Hematopoietic multipotent progenitor cell treated with erythropoietin and hydrocortisone succinate and interleukin-3 and kit ligand, for 6 days (in vitro differentiated cells): Measurements from ENCODE around the gene LCE1A.

Source experiments
- DNase-seq: peaks from one replicate; pipeline ENCODE4 v3.0.0-alpha.2; 2015

Gene LCE1A

DNA sequence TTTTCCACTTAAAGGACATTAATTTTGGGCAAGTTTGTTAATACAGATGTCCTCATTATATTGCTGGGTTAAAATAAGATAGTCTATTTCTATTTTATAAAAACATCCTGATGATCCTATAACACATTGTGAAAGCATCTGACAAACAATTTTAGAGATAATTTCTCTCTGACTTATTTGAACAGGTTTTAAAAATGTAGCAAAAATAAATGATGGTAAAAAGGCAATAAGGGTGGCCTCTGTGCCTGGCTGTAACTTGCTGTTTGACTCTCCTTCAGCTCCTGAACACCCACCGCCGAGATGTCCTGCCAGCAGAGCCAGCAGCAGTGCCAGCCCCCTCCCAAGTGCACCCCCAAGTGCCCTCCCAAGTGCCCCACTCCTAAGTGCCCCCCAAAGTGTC lies at the start of gene LCE1A:
Gene LCE1A, plus strand, starts transcription at position 301 of the 400 bp plus-strand sequence. Its CDS starts 0 bp downstream, at position 301.
- DNase-seq = no peak

GRCh38 chr1:152777510-152778137 lies 49.6 kb upstream of the LCE1A start:
- DNase-seq = peak; percentile 48

GRCh38 chr1:152783095-152783494 lies 44.2 kb upstream of the LCE1A start:
- no peak for DNase-seq

DNA sequence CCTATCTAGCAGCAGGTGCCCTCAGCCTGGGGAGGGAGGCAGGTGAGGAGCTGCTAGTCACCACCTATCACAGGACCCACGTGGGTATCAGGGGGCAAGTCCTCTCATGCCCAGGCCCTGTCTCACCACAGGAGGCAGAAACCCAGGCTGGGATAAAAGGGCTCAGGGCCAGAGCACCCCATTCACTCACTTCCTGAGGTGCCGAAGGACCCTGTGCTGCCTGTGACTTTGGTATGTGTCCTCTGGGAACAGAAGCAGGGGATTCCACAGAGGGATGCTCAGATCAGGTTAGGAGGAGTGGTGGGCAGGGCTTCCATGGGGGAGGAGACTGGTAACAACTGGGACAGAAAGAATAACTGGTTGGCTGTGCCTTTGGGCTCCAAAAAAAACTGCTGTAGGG lies 41.2 kb upstream of the LCE1A start, which contains the start of gene LCE1E:
Gene LCE1E, plus strand, starts transcription at position 181 of the 400 bp plus-strand sequence. CDS start 1,043 bp downstream, outside the sequence.
- DNase-seq = no peak

DNA sequence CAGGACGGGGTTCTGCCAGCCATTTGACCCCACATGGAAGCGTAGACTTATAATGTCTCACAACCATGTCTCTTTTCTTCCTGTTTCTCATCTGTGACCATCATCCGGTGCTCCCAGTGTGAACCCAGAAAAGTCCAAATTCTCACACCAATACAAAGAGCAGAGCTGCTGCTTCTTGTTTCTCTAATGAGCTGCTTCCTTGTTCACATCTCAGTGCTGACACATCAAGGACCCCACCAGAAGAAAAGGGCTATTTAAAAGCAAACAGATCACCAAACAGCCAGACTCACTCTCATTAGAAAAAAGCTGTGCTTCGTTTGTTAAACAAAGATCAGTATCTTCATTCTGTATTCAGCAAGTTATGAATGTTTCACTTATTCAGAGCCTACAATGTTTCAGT lies 31.6 kb upstream of the LCE1A start:
- no peak for DNase-seq

- no peak for DNase-seq
Measured at GRCh38 chr1:152796421-152796820, 30.9 kb upstream of the LCE1A start, which contains the start of gene LCE1D. TSS of gene LCE1D (plus strand) at chr1:152796721. CDS start at chr1:152797795, 1,074 bp downstream.

DNA sequence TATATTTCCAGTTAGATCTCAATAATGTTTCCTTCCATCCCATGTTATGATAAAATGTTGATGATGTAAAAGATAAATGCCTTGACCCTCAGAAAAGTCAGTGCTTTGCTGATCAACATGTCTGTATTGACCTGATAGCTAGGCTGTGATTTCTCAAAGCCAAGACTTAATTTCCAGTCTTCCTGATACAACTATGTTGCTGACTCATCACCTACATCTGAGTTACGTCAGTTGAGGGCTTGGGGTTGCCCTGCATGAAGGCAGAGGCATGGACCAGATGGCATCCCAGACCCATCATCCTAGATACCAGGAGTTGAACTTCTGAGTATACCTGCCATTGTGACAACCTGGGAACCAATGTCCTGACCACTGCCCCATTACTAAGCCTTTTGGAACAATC lies 25.9 kb upstream of the LCE1A start:
- no peak for DNase-seq

DNA sequence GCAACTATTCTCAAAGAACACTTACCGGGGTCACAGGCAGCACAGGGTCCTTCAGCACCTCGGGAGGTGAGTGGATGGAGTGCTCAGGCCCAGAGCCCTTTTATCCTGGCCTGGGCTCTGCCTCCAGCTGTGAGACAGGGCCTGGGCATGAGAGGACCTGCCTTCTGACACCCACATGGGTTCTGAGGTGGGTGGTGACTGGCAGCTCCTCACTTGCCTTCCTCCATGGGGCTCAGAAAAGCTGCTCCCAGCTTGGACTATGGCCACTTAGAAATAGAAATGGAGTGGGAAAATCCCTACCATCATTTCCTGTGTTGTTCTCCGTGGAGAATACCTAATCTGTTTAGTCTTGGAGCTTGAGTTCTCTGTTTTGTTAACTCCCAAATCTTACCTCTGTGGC lies 20.7 kb upstream of the LCE1A start, which contains the start of gene LCE1C:
Gene LCE1C, minus strand, starts transcription at position 76 of the 400 bp plus-strand sequence. CDS start 1,173 bp downstream, outside the sequence.
- no peak for DNase-seq

DNA sequence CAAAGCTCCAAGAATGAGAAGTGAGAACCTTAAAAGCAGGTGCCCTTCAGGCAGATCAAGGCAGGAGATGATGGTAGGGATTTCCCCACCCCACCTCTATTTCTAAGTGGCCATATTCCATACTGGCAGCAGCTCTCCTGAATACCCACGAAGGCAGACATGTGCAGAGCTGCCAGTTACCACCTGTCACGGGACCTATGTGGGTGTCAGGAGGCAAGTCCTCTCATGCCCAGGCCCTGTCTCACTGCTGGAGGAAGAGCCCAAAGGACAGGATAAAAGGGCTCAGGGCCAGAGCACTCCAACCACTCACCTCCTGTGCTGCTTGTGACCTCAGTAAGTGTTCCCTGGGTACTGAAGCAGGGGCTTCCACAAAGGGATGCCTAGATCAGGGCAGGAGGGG lies 16.2 kb upstream of the LCE1A start:
- DNase-seq = no peak

DNA sequence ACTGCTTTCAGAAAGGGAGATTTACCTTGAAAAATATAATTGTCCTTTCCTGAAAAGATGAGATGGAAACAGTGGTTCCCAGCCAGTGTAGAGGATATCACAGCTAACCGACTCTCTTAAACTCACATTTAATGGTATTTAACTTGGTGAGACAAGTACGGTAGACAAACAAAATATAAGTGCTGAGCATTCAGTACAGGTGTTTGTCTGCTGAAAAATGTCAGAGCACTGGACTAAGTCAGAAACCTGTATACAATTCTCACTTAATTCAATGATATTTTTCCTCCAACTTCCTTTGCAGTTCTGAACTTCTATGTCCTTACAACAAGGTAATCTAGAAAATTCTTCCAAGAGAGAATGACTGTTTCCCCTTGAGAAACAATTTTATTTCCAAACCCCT lies 15.6 kb upstream of the LCE1A start, which contains the start of gene LCE1B:
Gene LCE1B, plus strand, starts transcription at position 301 of the 400 bp plus-strand sequence. CDS start 476 bp downstream, outside the sequence.
- no peak for DNase-seq

DNA sequence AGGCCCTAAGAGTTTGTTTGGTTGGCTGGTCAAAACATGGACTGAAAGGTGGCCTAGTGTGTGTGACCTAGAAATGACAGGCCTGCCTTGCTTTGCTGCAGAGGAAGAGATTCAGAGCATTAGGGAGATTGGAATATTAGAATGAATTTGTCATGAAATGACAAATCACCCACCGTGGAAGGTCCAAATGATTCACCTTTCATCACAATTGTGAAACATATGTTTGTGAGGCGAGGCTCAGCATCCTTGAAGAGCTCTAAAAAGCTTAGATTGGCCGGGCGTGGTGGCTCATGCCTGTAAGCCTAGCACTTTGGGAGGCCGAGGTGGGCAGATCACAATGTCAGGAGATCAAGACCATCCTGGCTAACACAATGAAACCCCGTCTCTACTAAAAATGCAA lies 10.0 kb upstream of the LCE1A start:
- no peak for DNase-seq

- no peak for DNase-seq
Measured at GRCh38 chr1:152823294-152823693, 4.0 kb upstream of the LCE1A start.

GRCh38 chr1:152824964-152825363 lies 2.3 kb upstream of the LCE1A start:
- DNase-seq = no peak

- DNase-seq = no peak
Measured at GRCh38 chr1:152836870-152837269, 9.6 kb downstream of the LCE1A start.

DNA sequence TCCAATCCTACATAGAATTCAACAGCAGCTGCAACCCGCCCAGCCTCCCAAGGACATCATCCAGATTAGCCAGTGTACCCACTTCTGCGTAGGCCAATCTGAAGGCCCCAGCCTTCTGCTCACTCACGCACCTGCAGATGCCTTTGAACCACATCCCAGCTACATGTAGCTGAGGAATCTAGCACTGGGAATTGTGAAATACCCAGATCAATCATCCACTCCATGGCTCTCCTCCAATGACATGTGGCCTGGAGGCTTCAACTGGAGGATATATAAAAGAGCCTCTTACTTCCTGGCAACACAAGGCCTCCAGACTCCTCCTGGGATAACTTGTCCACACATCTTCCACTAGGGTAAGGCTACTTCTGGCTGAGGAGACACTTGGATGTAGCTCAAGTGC lies 15.3 kb downstream of the LCE1A start, which contains the start of gene LCE6A:
Gene LCE6A, plus strand, starts transcription at position 301 of the 400 bp plus-strand sequence. CDS start 665 bp downstream, outside the sequence.
- DNase-seq = no peak

- DNase-seq = no peak
Measured at GRCh38 chr1:152855661-152856060, 28.4 kb downstream of the LCE1A start.

GRCh38 chr1:152858062-152858461 lies 30.8 kb downstream of the LCE1A start:
- no peak for DNase-seq

GRCh38 chr1:152859696-152860095 lies 32.4 kb downstream of the LCE1A start, which contains the start of gene LCE7A:
TSS of gene LCE7A (plus strand) at chr1:152859996. CDS start at chr1:152860698, 702 bp downstream.
- no peak for DNase-seq

GRCh38 chr1:152860129-152860528 lies 32.9 kb downstream of the LCE1A start:
- no peak for DNase-seq

DNA sequence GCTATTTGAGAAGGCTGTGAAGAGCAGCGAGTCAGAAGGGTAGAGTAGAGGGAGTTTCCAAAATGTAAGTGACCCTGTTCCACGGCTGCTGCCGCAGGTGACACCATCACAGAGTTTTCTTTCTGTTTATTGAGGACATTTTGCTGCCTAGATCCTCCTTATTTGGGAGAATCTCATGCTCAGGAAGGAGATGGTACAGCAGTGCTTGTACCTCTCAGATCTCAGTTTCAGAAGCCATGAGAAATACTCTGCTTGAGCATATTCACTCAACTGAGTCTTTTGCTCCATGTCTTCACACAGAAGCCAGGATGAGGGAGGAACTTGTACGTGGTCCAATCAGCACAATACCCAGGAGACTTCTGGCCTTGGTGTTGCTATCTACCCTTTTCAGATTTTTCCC lies 34.1 kb downstream of the LCE1A start:
- DNase-seq = no peak

DNA sequence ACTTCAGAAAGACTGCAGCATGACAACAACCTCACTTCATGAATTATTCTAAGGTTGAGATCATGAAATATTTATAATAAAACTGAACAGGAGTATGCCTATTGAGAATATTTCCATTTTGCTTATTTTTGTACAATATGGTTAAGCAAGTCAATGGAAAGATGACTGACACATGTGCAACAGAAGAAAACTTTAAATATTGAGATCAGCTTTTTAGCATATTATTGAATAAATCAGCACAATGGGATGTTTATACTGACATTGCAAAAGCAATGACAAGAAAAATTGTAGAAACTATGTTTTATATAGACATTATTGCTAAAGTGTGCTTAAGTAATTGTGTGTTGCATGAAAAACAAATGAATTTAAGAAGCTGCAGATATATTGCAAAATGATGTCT lies 37.2 kb downstream of the LCE1A start:
- no peak for DNase-seq

- no peak for DNase-seq
Measured at GRCh38 chr1:152866321-152866720, 39.0 kb downstream of the LCE1A start.

GRCh38 chr1:152869808-152870419 lies 42.6 kb downstream of the LCE1A start:
- peak; percentile 85 for DNase-seq
